ENCODE data around the gene PET117.

- TF ChIP-seq MAX (IDR thresholded peaks at IDR 0.05; ENCODE audit: low read depth, low read length) (no peak), POLR2A (IDR thresholded peaks at IDR 0.05; ENCODE audit: extremely low read depth, insufficient read length) (no peak), MYC (IDR thresholded peaks at IDR 0.05; ENCODE audit: low read depth, low read length) (no peak)
- TF ChIP-seq, protein P1, sequence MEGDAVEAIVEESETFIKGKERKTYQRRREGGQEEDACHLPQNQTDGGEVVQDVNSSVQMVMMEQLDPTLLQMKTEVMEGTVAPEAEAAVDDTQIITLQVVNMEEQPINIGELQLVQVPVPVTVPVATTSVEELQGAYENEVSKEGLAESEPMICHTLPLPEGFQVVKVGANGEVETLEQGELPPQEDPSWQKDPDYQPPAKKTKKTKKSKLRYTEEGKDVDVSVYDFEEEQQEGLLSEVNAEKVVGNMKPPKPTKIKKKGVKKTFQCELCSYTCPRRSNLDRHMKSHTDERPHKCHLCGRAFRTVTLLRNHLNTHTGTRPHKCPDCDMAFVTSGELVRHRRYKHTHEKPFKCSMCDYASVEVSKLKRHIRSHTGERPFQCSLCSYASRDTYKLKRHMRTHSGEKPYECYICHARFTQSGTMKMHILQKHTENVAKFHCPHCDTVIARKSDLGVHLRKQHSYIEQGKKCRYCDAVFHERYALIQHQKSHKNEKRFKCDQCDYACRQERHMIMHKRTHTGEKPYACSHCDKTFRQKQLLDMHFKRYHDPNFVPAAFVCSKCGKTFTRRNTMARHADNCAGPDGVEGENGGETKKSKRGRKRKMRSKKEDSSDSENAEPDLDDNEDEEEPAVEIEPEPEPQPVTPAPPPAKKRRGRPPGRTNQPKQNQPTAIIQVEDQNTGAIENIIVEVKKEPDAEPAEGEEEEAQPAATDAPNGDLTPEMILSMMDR (IDR thresholded peaks at IDR 0.05; ENCODE audit: low read depth, low read length), result no peak
Measured at GRCh38 chr20:18139832-18140231, 2.2 kb downstream of the PET117 start.

Data from NB4 (cell line).